DND-41 (cell line): ENCODE measurements around the gene DIAPH1.

Experiments used
- ATAC-seq: fragments of 200-7000 bp; cut with Tn5 transposase; 3 replicates; pipeline ENCODE4 v1.9.1; 2021; ENCODE audit warnings: low read depth; ENCODE audit not compliant: insufficient read depth
- DNase-seq: peaks from one replicate; pipeline ENCODE4 v3.0.0-alpha.2; 2020
- H2AFZ ChIP-seq: 2 replicates; pipeline ENCODE4 v1.6.0; 2012; ENCODE audit warnings: low read depth, low read length
- H3K27ac ChIP-seq: 2 replicates; pipeline ENCODE4 v1.5.1; 2012; ENCODE audit warnings: low read length, inconsistent platforms
- H3K27me3 ChIP-seq: fragments of 200-600 bp; sonication (generic); 2 replicates; pipeline ENCODE4 v1.6.0; 2012; ENCODE audit warnings: low read length, mild to moderate bottlenecking, inconsistent platforms; ENCODE audit not compliant: insufficient read depth, poor library complexity
- H3K36me3 ChIP-seq: 2 replicates; pipeline ENCODE4 v1.5.1; 2012; ENCODE audit warnings: low read length, inconsistent platforms; ENCODE audit not compliant: insufficient read depth
- H3K4me1 ChIP-seq: 2 replicates; pipeline ENCODE4 v1.5.1; 2012; ENCODE audit warnings: mild to moderate bottlenecking, low read length; ENCODE audit not compliant: insufficient read depth
- H3K4me2 ChIP-seq: 2 replicates; pipeline ENCODE4 v1.6.0; 2012; ENCODE audit warnings: mild to moderate bottlenecking, moderate library complexity, low read length, inconsistent platforms; ENCODE audit not compliant: insufficient read depth
- H3K4me3 ChIP-seq, 2 experiments: fragments of 200-600 bp in 1 of 2; shearing (Covaris generic) in 1 of 2; 2 replicates each; pipeline ENCODE4 v1.5.1; 2012 to 2016; ENCODE audit warnings: inconsistent platforms in 2 of 2, low read length in 2 of 2, mild to moderate bottlenecking in 2 of 2, low read depth in 1 of 2, moderate library complexity in 1 of 2
- H3K79me2 ChIP-seq: 2 replicates; pipeline ENCODE4 v1.6.0; 2012; ENCODE audit warnings: low read length, inconsistent platforms; ENCODE audit not compliant: insufficient read depth
- H3K9ac ChIP-seq: 2 replicates; pipeline ENCODE4 v1.6.0; 2012; ENCODE audit warnings: low read depth, mild to moderate bottlenecking, inconsistent platforms, low read length, moderate library complexity
- H3K9me3 ChIP-seq: 2 replicates; pipeline ENCODE4 v1.5.1; 2012; ENCODE audit warnings: low read length, moderate library complexity, mild to moderate bottlenecking, inconsistent platforms; ENCODE audit not compliant: insufficient read depth, severe bottlenecking
- H4K20me1 ChIP-seq: 2 replicates; pipeline ENCODE4 v1.6.0; 2012; ENCODE audit warnings: low read length; ENCODE audit not compliant: insufficient read depth
- EZH2 ChIP-seq: IDR thresholded peaks from 3 replicates; pipeline ENCODE4 v1.6.1; 2012; ENCODE audit warnings: borderline replicate concordance, low read depth, mild to moderate bottlenecking, moderate library complexity, low read length, inconsistent platforms; ENCODE audit not compliant: severe bottlenecking
- TF ChIP-seq, protein P1 (sequence below): IDR thresholded peaks from 2 replicates; pipeline ENCODE4 v1.5.1; 2012; ENCODE audit warnings: borderline replicate concordance, low read length, moderate library complexity, mild to moderate bottlenecking; ENCODE audit not compliant: poor library complexity, severe bottlenecking; ENCODE audit errors: extremely low read depth

DIAPH1 gene

DNA sequence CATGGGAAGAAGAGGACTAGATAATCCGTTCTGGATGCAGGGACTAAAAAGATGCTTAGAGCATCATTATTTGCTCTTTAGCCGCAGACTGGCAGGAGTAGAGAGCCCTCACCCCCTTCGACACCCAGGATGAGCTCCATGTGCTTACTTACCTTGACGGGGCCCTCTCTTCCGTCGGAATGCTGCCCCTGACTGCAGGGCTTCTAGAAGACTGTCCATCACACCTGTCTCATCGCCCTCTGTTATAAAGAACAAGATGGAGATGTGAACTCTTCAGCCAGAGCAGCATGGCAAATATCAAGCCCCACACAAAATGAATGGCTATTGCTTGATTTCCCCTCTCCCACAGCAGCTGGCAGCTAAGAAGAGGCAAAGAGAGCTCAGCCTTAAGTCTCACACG lies 94.8 kb downstream of the DIAPH1 start:
- H3K79me2 ChIP-seq, result no peaks in the 10 kb centered on the region

DNA sequence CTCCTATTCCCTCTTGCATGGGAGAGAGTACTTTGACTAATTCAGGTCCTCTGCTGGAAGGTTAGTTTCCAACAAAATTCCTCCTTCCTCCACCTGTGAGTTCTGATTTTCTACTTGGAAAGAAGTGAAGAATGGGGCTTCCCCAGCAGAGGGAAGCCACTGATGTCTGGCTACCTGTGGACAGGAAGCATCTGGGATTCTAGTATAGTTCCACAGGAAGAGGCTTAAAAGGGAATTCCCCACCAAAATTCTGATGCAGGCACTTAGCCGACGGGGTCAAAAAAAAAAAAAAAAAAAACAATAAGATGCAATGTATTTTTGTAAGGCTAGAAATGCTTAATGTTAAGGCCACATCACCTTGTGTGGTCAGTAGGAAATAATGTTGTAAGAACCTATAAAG lies 96.5 kb downstream of the DIAPH1 start:
- Histone ChIP-seq H3K9me3 (no peaks in the 10 kb centered on the region), H3K36me3 (peaks cover 99% of the 10 kb centered on the region), H3K4me1 (no peaks in the 10 kb centered on the region), H4K20me1 (no peaks in the 10 kb centered on the region), H3K9ac (no peak overlapping the region), H3K79me2 (no peaks in the 10 kb centered on the region), H3K27me3 (no peaks in the 10 kb centered on the region), H3K27ac (no peak overlapping the region), H3K4me3 (no peak overlapping the region), H2AFZ (no peak overlapping the region), H3K4me2 (no peak overlapping the region)
- DNase-seq (no peak), ATAC-seq (no peak)
- TF ChIP-seq, protein P1, sequence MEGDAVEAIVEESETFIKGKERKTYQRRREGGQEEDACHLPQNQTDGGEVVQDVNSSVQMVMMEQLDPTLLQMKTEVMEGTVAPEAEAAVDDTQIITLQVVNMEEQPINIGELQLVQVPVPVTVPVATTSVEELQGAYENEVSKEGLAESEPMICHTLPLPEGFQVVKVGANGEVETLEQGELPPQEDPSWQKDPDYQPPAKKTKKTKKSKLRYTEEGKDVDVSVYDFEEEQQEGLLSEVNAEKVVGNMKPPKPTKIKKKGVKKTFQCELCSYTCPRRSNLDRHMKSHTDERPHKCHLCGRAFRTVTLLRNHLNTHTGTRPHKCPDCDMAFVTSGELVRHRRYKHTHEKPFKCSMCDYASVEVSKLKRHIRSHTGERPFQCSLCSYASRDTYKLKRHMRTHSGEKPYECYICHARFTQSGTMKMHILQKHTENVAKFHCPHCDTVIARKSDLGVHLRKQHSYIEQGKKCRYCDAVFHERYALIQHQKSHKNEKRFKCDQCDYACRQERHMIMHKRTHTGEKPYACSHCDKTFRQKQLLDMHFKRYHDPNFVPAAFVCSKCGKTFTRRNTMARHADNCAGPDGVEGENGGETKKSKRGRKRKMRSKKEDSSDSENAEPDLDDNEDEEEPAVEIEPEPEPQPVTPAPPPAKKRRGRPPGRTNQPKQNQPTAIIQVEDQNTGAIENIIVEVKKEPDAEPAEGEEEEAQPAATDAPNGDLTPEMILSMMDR, result no peak
- TF ChIP-seq EZH2, result no peak

More for the DNA sequence above, 94.8 kb downstream of the DIAPH1 start:
- Histone ChIP-seq H3K4me2 (no peak overlapping the region), H3K9me3 (no peaks in the 10 kb centered on the region), H3K4me3 (no peak overlapping the region), H3K36me3 (peaks cover 99% of the 10 kb centered on the region), H2AFZ (no peak overlapping the region), H3K4me1 (no peaks in the 10 kb centered on the region), H3K27me3 (no peaks in the 10 kb centered on the region), H3K27ac (no peak overlapping the region), H3K9ac (no peak overlapping the region), H4K20me1 (no peaks in the 10 kb centered on the region)
- DNase-seq (no peak), ATAC-seq (no peak)
- TF ChIP-seq, protein P1, result no peak
- TF ChIP-seq EZH2, result no peak

DNA sequence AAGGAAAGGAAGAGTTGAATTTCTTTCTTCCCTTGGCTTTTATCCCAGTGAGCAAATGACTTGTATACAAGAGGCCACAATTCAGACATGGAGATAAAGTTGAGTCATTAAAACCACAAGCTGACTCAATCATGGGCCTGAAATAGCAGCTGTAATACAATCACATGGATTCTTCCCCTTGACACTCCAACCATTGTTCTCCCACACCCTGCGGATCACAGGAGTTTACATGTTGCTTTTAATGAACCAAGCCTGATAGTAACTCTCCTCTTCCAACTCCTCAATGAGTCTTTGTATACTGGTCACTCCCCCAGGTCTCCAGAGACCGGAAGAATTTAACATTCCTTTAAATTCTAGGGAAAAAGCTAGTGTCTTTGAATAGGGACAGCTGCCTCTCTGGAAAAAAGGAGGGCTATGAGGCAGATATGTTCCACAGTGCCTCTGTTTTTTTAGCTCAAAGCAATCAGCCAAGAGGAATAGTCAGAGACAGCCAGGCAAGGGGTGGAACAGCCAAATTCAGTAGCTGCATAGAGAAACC lies 97.5 kb downstream of the DIAPH1 start:
- no peaks in the 10 kb centered on the region for H4K20me1 ChIP-seq
- H3K4me3 ChIP-seq, result no peak overlapping the region
- no peak overlapping the region for H2AFZ ChIP-seq
- ATAC-seq (no peak), DNase-seq (no peak)
- H3K27me3 ChIP-seq, result no peaks in the 10 kb centered on the region
- H3K79me2 ChIP-seq, result no peaks in the 10 kb centered on the region
- H3K36me3 ChIP-seq, result peaks cover 99% of the 10 kb centered on the region
- TF ChIP-seq EZH2, result no peak
- TF ChIP-seq, protein P1, result no peak
- H3K27ac ChIP-seq, result no peak overlapping the region
- no peaks in the 10 kb centered on the region for H3K9me3 ChIP-seq
- no peaks in the 10 kb centered on the region for H3K4me1 ChIP-seq
- H3K9ac ChIP-seq, result no peak overlapping the region
- H3K4me2 ChIP-seq, result no peak overlapping the region
